NCI-H1105 treated with DMSO at 0.1 percent for 48 hours (cell line): ENCODE data around the gene PDE8A.
"Not testable (repeated sequence)": the region's sequence is repeated elsewhere in the genome, so short reads cannot be mapped to it uniquely, and the experiment has no call there.

Source experiments
- DNase-seq: peaks from one replicate; lab custom pipeline; 2025; lab: John Stamatoyannopoulos, UW

PDE8A gene

GRCh38 chr15:84961707-84962106 is 19.9 kb upstream of the PDE8A start:
- DNase-seq = no peak

- no peak for DNase-seq
Measured at GRCh38 chr15:84962955-84963354, 18.7 kb upstream of the PDE8A start.

DNA sequence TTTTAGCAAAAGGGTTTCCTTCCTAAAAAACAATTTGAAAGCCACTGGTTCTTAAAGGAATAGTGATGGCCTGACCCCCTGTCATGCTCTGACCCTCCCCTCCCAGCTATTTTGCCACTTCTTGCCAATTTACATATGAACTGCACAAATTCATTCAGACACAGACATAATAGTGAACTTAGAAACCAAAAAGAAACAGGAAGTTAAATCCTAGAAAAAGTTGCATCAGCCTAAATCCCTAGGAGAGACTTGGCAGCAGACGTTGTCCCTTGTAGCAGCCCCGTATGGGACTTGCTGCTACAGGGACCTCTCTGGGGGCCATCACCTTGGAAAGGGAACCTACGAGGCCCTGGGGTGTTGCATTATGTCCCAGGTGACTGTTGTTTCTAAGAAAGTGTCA is 14.3 kb upstream of the PDE8A start:
- DNase-seq = no peak

- no peak for DNase-seq
Measured at GRCh38 chr15:84968301-84968700, 13.4 kb upstream of the PDE8A start.

DNA sequence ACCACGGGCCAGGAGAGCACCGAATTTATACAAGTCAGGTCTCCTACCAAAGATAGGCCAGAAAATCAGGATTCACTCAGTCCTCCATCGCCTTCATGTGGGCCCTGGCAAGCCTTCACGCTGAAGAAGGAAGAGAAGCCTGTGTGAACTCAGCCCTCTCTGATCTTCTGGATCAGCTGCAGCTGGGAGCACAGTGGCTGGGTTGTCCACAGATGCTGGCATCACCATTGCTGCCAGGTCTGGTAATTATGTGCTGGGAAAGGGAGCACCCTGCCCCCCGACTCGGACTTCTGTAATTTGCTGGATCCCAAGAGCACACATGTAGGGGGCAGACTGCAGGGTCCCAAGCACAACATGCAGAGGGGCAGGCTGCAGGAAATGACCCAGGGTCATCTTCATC is 12.4 kb upstream of the PDE8A start:
- no peak for DNase-seq

- DNase-seq = no peak
Measured at GRCh38 chr15:84970843-84971242, 10.8 kb upstream of the PDE8A start.

DNA sequence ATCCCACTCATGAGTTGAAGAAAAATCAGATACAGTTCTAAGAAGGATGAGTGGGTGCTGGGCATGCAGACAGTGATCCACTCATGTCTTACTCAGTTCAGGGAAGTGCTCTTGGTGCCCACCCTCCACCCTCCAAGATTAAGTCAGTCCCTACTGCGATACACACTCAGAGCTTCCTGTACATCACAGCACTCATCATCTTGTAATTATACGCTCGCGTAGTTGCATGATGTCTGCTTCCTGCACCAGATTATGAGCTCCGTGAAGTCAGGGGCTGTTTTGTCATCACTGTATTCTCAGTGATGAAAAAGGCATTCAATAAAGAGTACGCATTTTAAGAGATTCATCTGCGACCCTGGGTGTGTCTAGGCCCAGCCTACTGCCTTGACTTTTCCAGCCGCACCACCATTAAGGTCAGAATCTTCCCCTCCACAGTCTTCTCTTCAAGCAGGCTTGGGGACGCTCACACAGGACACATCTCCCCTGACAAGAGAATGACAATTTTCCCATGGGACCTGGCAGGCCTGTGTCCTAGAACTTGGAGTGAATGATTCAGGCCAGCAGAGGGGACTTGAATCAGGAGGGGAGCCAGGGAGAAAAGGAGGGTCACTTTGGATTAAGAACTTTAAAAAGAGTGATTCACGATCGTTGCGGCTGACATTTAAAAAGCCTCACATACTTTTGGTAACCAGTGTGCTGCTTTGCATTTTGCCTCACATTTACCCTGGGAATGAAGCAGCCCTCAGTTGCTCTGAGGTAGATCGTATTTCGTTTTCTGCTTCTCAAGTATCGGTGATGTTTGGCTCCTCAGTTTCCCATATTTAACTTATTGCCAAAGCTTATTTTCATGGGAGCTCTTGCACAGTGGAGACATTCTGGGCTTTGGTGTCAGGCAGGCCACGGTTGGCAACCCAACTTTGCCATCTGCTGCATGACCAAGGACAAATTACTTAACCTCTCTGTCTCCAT is 7.9 kb upstream of the PDE8A start:
- DNase-seq = no peak

DNA sequence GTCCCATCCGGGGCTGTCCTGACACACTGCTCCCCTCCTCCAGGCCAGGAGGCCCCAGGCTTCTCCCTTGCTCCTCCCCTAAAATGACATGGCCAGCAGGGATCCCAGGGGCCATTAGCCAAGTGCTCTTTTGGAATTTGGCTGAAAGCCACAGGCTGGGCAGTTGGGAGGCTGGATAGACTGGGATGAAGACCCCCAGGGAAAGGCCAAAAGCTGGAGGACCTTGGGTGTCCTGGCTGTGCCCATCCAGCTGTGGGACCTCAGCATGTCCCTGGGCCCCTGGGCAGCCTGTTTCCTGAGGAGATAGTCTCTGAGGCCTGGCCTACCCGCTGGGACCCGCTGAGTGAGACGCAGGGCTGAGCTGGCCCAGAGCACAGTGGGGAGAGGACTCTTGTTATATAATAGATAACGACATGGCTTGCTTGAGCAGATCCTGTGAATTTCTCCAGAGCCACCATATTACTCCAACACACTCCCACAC is 5.7 kb upstream of the PDE8A start:
- no peak for DNase-seq

DNA sequence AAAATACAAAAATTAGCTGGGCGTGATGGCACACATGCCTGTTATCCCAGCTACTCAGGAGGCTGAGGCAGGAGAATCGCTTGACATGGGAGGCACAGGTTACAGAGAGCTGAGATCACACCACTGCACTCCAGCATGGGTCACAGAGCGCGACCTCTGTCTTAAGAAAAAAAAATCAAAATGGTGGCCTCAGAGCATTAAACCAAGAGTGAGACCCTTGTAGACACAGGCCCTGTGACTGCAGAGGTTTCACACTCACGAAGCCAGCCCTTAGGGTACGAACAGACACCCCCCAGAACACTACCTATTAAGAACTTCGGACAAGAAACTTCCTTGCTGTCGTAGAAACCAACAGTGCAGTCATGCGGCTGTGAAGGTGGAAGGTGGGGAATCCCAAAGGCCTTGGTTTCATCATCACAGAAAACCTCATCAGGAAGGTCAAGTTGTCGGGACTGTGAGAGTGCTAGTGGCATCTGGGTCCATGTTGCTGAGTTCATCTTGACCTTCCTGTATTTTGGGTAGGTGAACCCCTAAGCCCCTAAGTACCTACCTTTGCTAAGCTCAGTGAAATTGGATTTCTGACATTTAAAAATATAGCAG is 4.8 kb upstream of the PDE8A start:
- no peak for DNase-seq

DNA sequence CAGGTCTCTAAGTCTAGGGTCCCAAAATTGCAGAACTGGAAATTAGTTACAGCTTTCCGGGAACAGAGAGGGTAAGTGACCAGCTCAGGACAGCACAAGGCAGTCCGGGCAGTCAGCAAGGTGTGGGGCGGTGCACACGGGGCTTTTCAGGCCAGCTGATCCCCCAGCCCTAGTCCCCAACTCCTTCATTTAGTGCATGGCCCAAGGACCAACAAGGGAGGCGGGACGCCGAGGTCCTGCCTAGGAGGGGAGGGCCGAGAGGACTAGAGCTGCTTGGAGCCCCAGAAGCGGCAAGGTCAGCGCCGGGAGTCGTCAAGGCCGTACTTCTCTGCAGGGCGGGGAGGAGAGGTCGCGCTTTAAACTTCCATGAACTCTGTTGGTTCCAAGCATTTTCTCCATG is 2.0 kb upstream of the PDE8A start:
- no peak for DNase-seq

DNA sequence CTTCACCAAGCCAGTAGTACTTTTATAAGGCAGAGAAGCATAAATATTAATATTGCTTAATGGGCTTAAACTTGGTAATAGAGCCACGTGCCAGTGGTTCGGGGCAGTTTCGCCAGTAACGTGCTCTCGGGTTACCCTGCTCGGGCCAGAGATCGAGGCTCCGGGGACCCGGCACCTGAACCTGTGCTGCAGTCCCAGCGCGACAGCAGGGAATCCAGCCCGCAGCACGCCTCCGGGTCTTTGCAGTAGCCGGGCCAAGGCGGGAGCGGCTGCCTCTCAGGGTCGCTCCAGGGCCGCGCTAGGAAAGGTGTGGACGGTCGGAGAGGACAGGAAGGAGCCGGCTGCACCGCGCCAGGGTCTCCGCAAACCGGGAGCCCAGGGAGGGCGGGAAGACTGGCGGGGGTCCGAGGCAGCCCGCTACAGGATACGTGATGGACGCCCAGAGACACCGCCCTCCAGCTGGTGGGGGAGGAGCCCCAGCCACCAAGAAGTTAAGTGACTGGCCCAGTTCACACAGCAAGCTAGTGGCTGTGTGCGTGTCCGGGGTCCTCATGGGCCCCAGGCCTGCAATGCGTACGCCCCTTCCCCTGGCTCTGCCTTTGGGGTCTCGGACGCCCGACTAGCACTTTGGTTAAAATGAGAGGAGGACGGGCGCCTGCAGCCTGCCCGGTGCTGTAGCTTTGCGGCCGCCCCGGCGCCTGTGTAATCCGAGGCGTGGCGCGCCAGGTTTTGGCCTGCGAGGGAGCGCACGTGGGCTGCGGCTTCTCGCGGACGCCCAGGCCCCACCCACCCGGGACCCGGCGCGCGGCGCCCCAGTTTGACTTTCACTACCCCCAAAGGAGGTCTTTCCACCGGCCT is 1.2 kb upstream of the PDE8A start:
- peak; percentile 62 for DNase-seq

- peak; percentile 79 for DNase-seq
Measured at GRCh38 chr15:84981054-84981710, 474 bp upstream of the PDE8A start.

DNA sequence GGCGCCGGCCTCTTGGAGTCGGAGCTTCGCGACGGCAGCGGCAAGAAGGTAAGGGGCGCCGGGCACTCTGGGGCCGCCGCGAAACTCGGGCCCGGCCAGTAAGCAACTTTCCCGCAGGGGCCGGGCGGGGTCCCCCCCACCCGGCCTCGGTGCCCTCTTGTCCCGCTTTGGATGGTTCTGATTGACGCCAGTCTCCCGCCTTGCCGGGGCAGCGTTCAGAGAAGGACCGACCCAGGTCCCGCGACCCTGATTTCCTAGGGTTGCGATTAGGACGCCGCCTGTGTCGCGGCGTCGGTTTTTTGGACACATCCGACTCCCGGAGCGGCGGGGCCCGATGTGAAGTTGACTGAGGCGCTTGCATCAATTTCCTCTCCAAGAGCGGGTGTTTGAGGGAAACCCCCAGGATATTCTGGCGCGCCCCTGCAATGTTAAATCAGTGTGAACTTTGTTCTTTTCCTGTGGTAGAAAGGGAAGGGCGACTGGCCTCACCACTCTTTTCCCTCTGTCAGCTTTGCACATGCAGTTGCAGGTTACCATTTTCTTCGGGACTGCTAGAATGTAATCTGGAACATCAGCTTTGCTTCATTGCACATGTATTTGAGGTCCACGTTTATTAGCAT is 755 bp downstream of the PDE8A start:
- peak; percentile 1 for DNase-seq

DNA sequence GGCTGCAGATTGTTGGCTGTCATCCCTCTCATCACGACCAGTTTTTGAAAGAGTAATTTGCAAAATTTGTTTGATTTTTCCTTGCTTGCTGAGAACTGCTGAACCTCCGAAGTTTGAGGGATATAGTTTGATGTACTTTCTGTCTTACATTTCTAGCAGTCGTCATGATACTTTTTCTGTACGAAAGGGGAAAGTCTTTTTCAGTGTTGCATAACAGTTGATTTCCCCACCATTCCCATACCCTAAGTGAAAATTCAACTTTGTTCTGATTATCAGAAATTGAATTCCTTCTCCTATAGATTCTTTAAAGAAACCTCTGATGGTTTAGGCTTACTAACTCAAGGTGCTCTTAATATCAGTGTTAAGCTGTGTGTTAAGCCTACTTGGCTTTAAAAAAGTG is 1.6 kb downstream of the PDE8A start:
- DNase-seq = no peak

DNA sequence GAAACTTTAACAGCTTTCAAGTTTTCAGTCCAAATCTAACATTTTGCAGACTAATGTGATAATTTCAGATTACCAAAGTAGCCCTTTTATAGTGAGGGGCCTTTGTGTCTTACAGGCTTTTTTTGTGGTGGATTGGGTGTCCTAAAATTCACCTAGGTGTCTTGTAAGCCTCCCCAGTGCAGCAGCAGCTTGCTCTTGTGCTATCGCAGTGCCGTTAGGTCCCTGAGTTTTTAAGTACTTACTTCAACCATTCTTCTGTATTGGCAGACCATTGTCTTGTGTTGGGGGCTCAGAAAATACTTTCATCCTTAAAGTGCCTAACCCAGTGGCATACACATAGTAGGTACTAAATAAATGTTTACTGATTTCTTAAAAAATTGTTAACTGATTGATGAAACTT is 2.1 kb downstream of the PDE8A start:
- DNase-seq = no peak

- DNase-seq = no peak
Measured at GRCh38 chr15:84985158-84985557, 3.5 kb downstream of the PDE8A start.

DNA sequence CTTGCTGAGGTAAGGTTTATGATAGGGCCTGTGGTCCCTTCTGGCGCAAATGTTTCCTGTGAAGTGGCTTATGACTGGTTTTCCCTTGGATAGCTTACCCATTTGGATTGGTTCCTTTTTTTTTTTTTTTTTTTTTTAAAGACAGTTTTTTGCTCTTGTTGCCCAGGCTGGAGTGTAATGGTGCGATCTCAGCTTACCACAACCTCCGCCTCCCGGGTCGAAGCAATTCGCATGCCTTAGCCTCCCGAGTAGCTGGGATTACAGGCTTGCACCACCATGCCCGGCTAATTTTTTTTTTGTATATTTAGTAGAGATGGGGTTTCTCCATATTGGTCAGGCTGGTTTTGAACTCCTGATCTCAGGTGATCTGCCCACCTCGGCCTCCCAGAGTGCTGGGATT is 5.7 kb downstream of the PDE8A start:
- DNase-seq = not testable (repeated sequence)

DNA sequence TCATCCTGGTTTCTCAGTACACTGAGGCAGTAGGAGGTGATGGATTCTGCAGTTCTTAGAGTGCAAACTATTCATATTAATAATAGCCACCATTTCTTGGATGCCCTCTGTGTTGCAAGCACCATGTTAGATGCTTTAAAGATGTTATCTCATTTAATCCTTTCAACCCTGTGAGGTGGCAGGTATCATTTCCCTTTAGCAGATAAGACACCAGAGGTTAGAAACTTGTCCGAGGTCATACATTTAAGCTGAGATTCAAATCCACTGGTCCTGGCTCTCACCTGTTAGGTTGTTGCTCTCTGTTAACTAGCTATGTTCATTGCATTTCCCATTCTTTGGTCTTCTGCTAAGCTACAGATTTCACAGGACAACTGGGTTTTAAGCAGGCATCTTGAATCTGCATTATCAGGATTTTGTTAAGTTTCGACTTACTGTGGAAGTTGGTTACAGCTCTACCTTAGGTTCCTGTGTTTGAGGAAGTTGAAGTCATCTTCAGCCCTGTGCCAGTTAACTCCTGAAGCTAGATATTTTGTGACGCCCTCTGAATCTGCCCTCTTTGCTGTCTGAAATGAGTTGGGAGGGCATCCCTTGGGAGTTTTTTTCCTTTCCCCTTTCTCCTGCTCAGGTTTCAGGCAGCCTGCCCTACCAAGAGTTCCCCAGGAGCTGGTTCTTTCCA is 6.4 kb downstream of the PDE8A start:
- DNase-seq = no peak

DNA sequence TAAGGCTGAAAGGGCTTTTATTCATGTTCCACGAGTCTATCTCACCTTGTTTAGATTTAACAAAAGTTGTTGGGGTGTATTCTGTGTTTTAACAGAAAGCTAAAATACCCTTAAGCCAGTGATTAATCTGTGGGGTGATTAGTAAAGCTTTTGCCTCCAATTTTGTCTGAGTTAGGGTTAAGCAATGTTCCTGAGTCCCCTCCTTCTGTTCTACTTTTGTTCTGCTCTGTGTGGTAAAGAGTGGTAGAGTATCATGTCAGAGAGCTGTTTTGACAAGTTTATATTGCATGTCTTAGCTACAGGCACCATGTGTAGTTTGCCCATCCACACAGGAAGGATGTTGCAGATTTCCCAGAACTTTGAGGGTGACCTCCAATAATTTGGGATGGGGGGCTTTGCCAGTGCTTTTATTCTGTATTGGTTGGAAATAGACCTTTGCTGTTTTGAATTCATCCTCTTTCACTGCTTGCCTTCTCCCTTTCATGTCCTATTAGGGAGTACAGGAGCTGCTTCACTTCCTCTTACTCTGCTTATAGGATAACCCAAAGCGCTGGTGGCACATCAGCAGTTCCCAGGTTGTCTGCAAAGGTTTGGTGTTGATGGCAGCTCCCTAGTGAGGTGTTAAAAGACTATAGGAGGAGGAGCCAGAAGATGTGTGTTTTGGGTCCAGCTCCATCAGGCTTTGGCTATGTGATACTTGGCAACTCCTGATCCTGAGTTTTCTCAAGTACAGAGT is 7.4 kb downstream of the PDE8A start:
- DNase-seq = no peak

- DNase-seq = no peak
Measured at GRCh38 chr15:84990507-84990906, 8.9 kb downstream of the PDE8A start.
